Neural cell (in vitro differentiated cells): Measurements from ENCODE around the gene PSMA2. TPM values are rescaled to one million over a fixed set of nuclear protein-coding genes. Genes with fewer than 3 reads are reported as not detected.

Source experiments
- H2AFZ ChIP-seq: fragments of 200-600, 300-800 bp; sonication (generic), shearing (Covaris generic); 2 replicates; pipeline ENCODE4 v1.6.0; 2014; ENCODE audit warnings: low read depth, mild to moderate bottlenecking, antibody characterized with exemption, low read length, moderate library complexity
- H3F3A ChIP-seq: fragments of 200-600 bp; shearing (Covaris generic); 2 replicates; pipeline ENCODE4 v1.6.1; 2016; ENCODE audit warnings: mild to moderate bottlenecking, moderate library complexity, mixed read lengths, antibody characterized with exemption, low read length; ENCODE audit not compliant: insufficient read depth, poor library complexity, severe bottlenecking
- H3K27ac ChIP-seq: fragments of 200-600, 300-800 bp; sonication (generic), shearing (Covaris generic); 2 replicates; pipeline ENCODE4 v1.5.1; 2014; ENCODE audit warnings: mild to moderate bottlenecking, low read length, moderate library complexity
- H3K27me3 ChIP-seq: fragments of 300-800, 200-600 bp; sonication (generic), shearing (Covaris generic); 2 replicates; pipeline ENCODE4 v1.6.0; 2014; ENCODE audit warnings: mild to moderate bottlenecking, low read depth, low read length, moderate library complexity; ENCODE audit not compliant: insufficient read depth
- H3K36me3 ChIP-seq: fragments of 300-800, 200-600 bp; sonication (generic), shearing (Covaris generic); 2 replicates; pipeline ENCODE4 v1.5.1; 2014; ENCODE audit warnings: mild to moderate bottlenecking, antibody characterized with exemption, low read length, moderate library complexity; ENCODE audit not compliant: insufficient read depth
- H3K4me2 ChIP-seq: fragments of 300-800, 200-600 bp; sonication (generic), shearing (Covaris generic); 2 replicates; pipeline ENCODE4 v1.6.0; 2014; ENCODE audit warnings: mild to moderate bottlenecking, low read length
- H3K4me3 ChIP-seq: fragments of 300-800, 200-600 bp; sonication (generic), shearing (Covaris generic); 2 replicates; pipeline ENCODE4 v1.5.1; 2014; ENCODE audit warnings: mild to moderate bottlenecking, low read length, moderate library complexity
- H3K79me2 ChIP-seq: fragments of 200-600 bp; shearing (Covaris generic); replicated peaks from 2 replicates; pipeline ENCODE4 v1.6.0; 2014; ENCODE audit warnings: mild to moderate bottlenecking, low read length, moderate library complexity; ENCODE audit not compliant: insufficient read depth
- H3K9ac ChIP-seq: fragments of 300-800, 200-600 bp; sonication (generic), shearing (Covaris generic); 2 replicates; pipeline ENCODE4 v1.6.1; 2016; ENCODE audit warnings: mild to moderate bottlenecking, low read length, mixed read lengths
- H3K9me2 ChIP-seq: fragments of 200-600 bp; shearing (Covaris generic); 2 replicates; pipeline ENCODE4 v1.6.1; 2016; ENCODE audit warnings: mild to moderate bottlenecking, low read length, mixed read lengths; ENCODE audit not compliant: insufficient read depth
- H3K9me3 ChIP-seq: fragments of 200-600, 300-800 bp; sonication (generic), shearing (Covaris generic); 2 replicates; pipeline ENCODE4 v1.6.1; 2016; ENCODE audit warnings: mild to moderate bottlenecking, mixed run types, low read length, moderate library complexity, mixed read lengths
- H4K20me1 ChIP-seq: fragments of 200-600 bp; shearing (Covaris generic); 2 replicates; pipeline ENCODE4 v1.6.1; 2016; ENCODE audit warnings: mild to moderate bottlenecking, mixed run types; ENCODE audit not compliant: insufficient read depth
- EP300 ChIP-seq: fragments of 450-650 bp; conservative IDR thresholded peaks from 2 replicates; pipeline ENCODE4 v1.6.1; 2014; ENCODE audit warnings: antibody characterized with exemption, mild to moderate bottlenecking, moderate library complexity; ENCODE audit not compliant: poor library complexity, severe bottlenecking
- EZH2 ChIP-seq: fragments of 200-600, 300-800 bp; shearing (Covaris generic), sonication (generic); IDR thresholded peaks from 2 replicates; pipeline ENCODE4 v1.6.1; 2014; ENCODE audit warnings: antibody characterized with exemption, low read length, borderline replicate concordance, mild to moderate bottlenecking; ENCODE audit not compliant: insufficient read depth, poor library complexity, severe bottlenecking
- MXI1 ChIP-seq: fragments of 450-650 bp; conservative IDR thresholded peaks from 2 replicates; pipeline ENCODE4 v1.6.1; 2014; ENCODE audit warnings: antibody characterized with exemption, mild to moderate bottlenecking; ENCODE audit not compliant: poor library complexity, severe bottlenecking
- POLR2AphosphoS5 ChIP-seq: IDR thresholded peaks from 2 replicates; pipeline ENCODE4 v1.6.1; 2012
- RAD21 ChIP-seq: fragments of 450-650 bp; conservative IDR thresholded peaks from 2 replicates; pipeline ENCODE4 v1.6.1; 2014; ENCODE audit warnings: antibody characterized with exemption, mild to moderate bottlenecking, moderate library complexity
- SMC3 ChIP-seq: fragments of 450-650 bp; conservative IDR thresholded peaks from 2 replicates; pipeline ENCODE4 v1.6.1; 2014; ENCODE audit warnings: antibody characterized with exemption, mild to moderate bottlenecking, moderate library complexity; ENCODE audit not compliant: poor library complexity
- TAF1 ChIP-seq: IDR thresholded peaks from 2 replicates; pipeline ENCODE4 v1.6.1; 2012; ENCODE audit warnings: low read depth
- polyA minus RNA-seq: library from RNA; depleted of rRNA, polyadenylated mRNA; stranded (reverse); fragments of >200 nt; gene quantifications from 2 replicates; pipeline ENCODE4 v1.2.3, GENCODE V29; 2014
- polyA plus RNA-seq: library from polyadenylated mRNA; depleted of rRNA; stranded (reverse); fragments of >200 nt; gene quantifications from 2 replicates; pipeline ENCODE4 v1.2.3, GENCODE V29; 2014
- TF ChIP-seq, protein P1 (sequence below): IDR thresholded peaks from 2 replicates; pipeline ENCODE4 v1.6.1; 2012; ENCODE audit warnings: borderline replicate concordance
- TF ChIP-seq, protein P2 (sequence below): fragments of 450-650 bp; IDR thresholded peaks from 2 replicates; pipeline ENCODE4 v1.5.1; 2014; ENCODE audit warnings: antibody characterized with exemption, mild to moderate bottlenecking, moderate library complexity; ENCODE audit not compliant: poor library complexity, severe bottlenecking

The PSMA2 gene
- polyA plus RNA-seq (191 and 225 TPM in 2 replicates), polyA minus RNA-seq (59.6 and 80.5 TPM in 2 replicates)

- Histone ChIP-seq H3K27me3 (no peaks in the 10 kb centered on the region), H3K36me3 (peaks cover 9% of the 10 kb centered on the region), H3K27ac (peak within 1 kb of the TSS; percentile 76), H3K4me2 (peak within 1 kb of the TSS; percentile 68), H3K9me2 (no peaks in the 10 kb centered on the region), H4K20me1 (no peaks in the 10 kb centered on the region), H3K9me3 (no peaks in the 10 kb centered on the region), H3K4me3 (peak within 1 kb of the TSS; percentile 78), H3K9ac (peak within 1 kb of the TSS; percentile 81), H3K79me2 (peaks cover 67% of the 10 kb centered on the region), H3F3A (no peaks in the 10 kb centered on the region), H2AFZ (peak within 1 kb of the TSS; percentile 96)
- TF ChIP-seq EP300 (no peak), SMC3 (peak; percentile 2), EZH2 (no peak), RAD21 (no peak), TAF1 (peak; percentile 97), POLR2AphosphoS5 (peak; percentile 87), MXI1 (peak; percentile 99)
- TF ChIP-seq, protein P1, sequence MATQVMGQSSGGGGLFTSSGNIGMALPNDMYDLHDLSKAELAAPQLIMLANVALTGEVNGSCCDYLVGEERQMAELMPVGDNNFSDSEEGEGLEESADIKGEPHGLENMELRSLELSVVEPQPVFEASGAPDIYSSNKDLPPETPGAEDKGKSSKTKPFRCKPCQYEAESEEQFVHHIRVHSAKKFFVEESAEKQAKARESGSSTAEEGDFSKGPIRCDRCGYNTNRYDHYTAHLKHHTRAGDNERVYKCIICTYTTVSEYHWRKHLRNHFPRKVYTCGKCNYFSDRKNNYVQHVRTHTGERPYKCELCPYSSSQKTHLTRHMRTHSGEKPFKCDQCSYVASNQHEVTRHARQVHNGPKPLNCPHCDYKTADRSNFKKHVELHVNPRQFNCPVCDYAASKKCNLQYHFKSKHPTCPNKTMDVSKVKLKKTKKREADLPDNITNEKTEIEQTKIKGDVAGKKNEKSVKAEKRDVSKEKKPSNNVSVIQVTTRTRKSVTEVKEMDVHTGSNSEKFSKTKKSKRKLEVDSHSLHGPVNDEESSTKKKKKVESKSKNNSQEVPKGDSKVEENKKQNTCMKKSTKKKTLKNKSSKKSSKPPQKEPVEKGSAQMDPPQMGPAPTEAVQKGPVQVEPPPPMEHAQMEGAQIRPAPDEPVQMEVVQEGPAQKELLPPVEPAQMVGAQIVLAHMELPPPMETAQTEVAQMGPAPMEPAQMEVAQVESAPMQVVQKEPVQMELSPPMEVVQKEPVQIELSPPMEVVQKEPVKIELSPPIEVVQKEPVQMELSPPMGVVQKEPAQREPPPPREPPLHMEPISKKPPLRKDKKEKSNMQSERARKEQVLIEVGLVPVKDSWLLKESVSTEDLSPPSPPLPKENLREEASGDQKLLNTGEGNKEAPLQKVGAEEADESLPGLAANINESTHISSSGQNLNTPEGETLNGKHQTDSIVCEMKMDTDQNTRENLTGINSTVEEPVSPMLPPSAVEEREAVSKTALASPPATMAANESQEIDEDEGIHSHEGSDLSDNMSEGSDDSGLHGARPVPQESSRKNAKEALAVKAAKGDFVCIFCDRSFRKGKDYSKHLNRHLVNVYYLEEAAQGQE, result peak; percentile 74
- TF ChIP-seq, protein P2, sequence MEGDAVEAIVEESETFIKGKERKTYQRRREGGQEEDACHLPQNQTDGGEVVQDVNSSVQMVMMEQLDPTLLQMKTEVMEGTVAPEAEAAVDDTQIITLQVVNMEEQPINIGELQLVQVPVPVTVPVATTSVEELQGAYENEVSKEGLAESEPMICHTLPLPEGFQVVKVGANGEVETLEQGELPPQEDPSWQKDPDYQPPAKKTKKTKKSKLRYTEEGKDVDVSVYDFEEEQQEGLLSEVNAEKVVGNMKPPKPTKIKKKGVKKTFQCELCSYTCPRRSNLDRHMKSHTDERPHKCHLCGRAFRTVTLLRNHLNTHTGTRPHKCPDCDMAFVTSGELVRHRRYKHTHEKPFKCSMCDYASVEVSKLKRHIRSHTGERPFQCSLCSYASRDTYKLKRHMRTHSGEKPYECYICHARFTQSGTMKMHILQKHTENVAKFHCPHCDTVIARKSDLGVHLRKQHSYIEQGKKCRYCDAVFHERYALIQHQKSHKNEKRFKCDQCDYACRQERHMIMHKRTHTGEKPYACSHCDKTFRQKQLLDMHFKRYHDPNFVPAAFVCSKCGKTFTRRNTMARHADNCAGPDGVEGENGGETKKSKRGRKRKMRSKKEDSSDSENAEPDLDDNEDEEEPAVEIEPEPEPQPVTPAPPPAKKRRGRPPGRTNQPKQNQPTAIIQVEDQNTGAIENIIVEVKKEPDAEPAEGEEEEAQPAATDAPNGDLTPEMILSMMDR, result peak; percentile 10
Observed at GRCh38 chr7:42931834-42932651, at the start of gene PSMA2, which contains the start of gene MRPL32. PSMA2 (minus strand) TSS chr7:42932174; CDS start chr7:42932158, 16 bp downstream. MRPL32 (plus strand) TSS chr7:42932376; CDS start chr7:42932387, 11 bp downstream.

DNA sequence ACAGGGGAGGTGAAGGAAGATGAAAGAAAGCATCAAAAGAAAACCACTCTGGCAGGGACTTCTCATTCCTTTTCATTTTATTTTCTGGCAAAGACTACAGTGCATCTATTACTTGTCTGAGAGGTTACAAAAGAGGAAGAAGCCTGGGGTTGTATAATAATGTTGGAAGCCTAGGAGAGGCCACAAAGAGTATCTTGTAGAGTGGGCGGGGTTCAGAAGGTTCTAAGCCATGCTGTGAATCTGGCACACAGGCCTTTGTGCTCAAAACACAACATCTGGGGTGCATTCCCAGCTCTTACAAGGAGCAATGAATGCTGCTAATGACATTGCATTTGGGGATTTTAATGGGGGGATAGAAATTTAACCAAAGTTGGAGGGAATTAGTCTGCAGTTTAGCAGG is 49.6 kb upstream of the PSMA2 start:
- H3K9me3 ChIP-seq, result no peaks in the 10 kb centered on the region

More for the DNA sequence above, 49.6 kb upstream of the PSMA2 start:
- no peak overlapping the region for H3K4me3 ChIP-seq
- H4K20me1 ChIP-seq, result no peaks in the 10 kb centered on the region
- no peak overlapping the region for H3K4me2 ChIP-seq
- no peaks in the 10 kb centered on the region for H3K9me2 ChIP-seq
- H3K9ac ChIP-seq, result no peak overlapping the region
- H3K36me3 ChIP-seq, result no peaks in the 10 kb centered on the region
- H3F3A ChIP-seq, result no peaks in the 10 kb centered on the region
- no peaks in the 10 kb centered on the region for H3K27me3 ChIP-seq
- no peaks in the 10 kb centered on the region for H3K79me2 ChIP-seq
- H3K27ac ChIP-seq, result no peak overlapping the region
- H2AFZ ChIP-seq, result no peak overlapping the region
- TF ChIP-seq, protein P2, result no peak
- TF ChIP-seq POLR2AphosphoS5 (no peak), RAD21 (no peak), MXI1 (no peak)
